Measurements from ENCODE around the gene NECAB3.

NECAB3 gene

DNA sequence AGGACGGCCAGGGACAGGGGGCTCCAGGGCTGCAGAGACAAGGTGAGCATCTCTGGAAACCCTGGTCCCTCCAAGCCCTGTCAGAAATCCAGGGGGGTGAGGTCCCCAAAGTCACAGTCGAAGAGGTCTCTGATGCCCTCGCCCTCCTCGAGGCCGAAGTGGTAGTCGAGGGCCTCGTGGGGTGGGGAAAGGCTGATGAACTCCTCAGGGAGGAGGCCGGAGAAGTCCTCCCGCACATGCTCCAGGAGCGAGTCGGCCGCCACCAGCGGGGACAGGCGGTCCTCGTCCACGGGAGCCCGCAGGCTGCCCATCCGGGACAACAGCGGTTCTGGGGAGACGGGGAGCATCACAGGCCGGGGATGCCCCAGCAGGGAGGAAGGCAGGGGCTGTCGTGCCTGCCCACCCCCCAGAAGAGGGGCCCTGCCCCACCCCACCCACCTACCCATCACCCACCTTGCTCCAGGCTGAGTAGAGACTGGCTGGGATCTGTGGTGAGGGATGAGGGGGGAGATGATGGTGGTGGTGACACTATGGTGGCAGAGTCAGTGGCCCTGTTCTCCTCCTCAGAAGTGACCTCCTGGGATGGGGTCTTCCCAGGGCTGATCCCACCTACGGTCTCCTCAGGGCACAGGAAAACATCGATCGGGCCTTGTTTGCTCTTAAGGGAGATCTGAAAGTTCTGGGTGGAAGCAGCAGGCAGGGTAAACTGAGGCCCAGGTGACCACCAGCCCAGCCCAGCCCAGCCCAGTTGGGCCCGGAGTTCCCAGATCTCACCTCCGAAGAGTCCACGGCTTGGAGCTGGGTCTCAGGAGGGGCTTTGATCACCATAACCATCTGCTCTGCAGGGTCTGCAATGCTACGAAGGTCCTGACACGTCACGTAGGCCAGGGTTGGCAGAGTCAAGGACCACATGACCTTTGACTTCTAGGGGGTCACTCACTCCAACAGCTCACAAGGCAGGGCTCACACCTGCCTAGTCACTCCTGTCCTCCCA is 2.7 kb upstream of the NECAB3 start:
- no peak for DNase-seq (ENCODE audit: low read depth)

DNA sequence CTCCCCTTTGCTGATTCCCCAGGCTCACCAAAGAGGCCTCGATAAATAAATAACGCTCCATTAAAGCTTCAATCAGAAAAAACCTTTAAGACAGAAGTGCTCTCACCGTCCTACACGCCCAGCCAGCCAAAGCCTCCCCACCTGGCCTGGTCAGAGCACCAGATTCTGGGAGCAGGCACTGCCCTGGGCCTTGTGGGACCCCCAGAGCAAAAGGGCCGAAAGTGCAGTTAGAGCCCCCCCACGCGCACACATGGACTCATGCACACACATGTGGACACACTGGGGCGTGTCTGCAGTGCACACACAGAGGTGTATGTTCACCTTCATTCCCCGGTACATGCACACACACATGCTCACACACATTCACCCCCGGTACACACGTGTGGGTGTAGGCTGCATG is 1.9 kb upstream of the NECAB3 start:
- no peak for DNase-seq (ENCODE audit: low read depth)

DNA sequence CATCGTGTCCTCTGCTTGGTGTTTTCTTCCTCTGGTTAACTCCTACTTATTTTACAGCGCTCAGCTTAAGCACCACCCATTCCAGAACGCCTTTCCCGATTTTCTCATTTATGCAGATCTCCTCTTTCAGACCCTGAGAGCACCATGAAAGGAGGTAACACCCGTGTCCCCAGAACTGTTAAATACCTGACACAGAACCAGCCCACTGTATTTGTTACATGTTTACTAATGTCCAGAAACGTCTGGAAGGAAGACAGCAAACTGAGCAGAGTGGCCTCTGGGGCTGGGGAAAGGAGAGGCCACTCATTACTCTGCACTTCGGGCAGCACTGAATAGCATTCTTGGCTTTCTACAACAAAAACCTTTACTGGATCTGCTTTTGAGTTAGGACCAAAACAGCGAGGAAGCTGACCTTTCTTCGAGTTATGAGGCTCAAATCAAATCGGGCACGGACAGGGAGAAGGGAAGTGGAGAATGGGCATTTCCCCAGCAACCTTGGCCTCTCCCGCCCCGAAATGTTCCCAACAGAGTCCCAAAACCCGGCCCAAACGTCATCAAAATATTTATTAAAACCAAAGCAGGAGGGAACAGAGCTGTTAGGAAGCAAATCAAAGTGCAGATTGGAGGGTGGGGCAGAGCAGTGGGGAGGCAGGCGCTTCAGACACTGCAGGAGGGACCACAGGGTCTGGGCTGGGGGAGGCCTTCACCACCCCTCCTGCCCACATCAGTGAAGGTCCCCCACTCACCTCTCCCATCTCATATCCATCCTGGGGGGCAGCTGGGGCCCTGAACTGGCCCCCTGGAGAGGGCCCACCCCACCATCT is 1.1 kb upstream of the NECAB3 start:
- DNase-seq (ENCODE audit: low read depth), result no peak

DNA sequence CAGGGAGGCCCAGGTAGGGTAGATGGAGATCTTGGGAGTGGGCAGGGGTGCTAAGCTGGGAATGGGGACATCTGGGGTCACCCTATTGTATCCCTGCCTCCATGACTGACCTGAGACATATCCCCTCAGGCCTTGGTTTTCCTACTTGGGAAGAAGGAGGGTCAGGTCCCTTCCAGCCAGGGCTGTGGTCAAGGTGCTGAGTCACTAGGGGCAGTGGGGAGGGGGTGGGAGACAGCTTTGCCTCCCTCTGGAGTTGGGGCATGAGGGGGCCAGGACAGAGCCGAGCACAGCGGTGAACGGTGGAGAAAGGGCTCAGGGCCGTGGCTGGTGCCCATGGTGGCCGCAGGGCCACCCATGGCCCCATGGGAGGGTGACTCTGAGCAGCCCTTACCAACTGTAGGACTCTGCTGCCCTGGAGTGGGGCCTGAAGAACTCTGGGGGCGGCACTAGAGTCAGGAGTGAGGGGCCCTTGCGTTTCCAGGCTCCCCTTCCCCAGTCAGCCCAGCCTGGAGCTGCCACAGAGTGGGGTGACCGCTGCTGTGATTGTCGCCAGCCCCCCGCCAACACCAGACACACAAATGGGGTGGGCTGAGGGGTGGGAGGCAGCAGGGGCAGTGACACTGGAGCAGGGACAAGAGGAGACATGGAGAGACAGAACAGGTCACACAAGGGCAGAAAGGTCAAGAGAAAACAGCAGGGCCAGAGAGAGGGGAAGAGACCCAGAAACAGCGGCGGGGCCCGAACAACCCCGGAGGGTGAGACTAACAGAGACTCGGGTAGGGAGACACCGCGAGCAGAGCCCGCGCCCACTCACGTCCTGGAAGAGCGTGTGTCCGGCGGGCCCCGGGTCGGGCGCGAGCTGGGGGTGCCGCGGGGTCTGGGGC is 576 bp downstream of the NECAB3 start:
- DNase-seq (ENCODE audit: low read depth), result no peak

DNA sequence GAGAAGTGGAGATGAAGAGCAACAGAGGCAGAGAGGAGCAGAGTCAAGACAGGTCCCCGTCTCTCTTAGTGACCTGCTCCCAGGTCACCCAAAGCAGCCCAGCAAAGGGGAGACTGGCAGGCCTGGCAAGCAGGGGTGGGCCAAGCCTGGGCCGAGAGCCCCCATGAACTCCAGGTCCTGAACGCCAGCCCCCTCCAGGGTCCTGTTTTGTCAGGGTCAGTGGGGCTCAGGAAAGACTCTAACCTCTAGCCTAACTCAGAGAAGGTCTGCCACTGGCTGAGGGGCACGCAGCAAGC is 1.2 kb downstream of the NECAB3 start:
- no peak for DNase-seq (ENCODE audit: low read depth)

- DNase-seq (ENCODE audit: low read depth), result no peak
Measured at GRCh38 chr20:33672426-33673113, 1.7 kb downstream of the NECAB3 start.

GRCh38 chr20:33671573-33672288 is 2.5 kb downstream of the NECAB3 start:
- no peak for DNase-seq (ENCODE audit: low read depth)

DNA sequence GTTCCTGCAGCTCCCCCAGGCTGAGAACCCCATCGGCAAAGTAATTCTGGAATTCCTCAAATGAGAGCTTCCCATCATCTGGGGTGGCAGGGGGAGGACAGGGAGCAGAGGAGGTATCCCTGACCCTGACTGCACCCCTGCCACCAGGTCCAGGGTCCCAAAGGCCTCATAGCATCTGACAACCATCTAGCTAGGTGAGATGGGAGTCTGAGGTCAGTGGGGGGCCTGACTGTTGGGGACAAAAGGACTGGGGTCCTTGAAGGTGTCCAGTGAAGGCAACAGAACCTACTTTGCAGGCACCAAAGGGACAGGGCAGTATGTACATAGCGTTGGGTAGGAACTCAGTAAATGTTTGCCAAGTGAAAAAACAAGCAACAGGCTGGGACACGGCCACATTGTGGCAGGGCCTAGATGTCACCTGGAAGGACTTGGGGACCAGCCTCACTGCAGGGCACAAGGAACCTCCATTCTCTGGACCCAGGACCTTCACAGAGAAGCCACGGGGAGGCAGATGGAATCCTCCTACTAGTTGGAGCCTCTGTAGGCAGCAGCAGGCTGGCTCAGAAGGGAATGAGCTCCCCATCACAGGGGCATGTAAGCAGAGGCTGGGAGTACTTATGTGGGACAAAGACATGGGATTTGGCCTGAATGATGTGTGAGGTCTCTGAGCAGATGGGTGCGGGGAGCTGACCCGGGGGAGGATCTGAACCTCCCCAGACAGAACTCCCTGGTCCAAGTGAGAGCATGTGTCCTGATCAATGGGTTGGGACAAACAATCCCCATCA is 3.3 kb downstream of the NECAB3 start:
- no peak for DNase-seq (ENCODE audit: low read depth)

- no peak for DNase-seq (ENCODE audit: low read depth)
Measured at GRCh38 chr20:33669873-33670640, 4.2 kb downstream of the NECAB3 start.

DNA sequence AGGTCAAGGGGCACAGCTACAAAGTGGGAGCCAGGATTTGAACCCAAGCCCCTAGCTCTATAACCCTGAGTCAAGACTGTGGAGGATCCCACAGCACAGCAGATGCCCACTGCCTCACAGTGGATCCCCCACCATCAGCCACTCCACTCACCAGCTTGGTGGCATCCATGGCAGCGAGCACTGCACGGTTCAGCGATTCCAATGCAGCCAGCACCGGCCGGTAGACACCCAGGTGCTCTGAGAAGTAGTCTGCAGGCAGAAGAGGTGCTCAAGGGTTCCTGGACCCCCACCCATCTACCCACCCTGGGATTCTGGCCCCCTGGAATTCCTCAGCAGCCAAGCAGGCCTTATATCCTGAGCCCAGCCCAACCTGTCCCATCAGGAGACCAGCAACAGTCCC is 5.0 kb downstream of the NECAB3 start:
- DNase-seq (ENCODE audit: low read depth), result no peak

- no peak for DNase-seq (ENCODE audit: low read depth)
Measured at GRCh38 chr20:33668466-33669155, 5.6 kb downstream of the NECAB3 start.

GRCh38 chr20:33667676-33668465 is 6.4 kb downstream of the NECAB3 start:
- DNase-seq (ENCODE audit: low read depth), result peak; percentile 55

- DNase-seq (ENCODE audit: low read depth), result no peak
Measured at GRCh38 chr20:33667245-33667675, 7.0 kb downstream of the NECAB3 start.

DNA sequence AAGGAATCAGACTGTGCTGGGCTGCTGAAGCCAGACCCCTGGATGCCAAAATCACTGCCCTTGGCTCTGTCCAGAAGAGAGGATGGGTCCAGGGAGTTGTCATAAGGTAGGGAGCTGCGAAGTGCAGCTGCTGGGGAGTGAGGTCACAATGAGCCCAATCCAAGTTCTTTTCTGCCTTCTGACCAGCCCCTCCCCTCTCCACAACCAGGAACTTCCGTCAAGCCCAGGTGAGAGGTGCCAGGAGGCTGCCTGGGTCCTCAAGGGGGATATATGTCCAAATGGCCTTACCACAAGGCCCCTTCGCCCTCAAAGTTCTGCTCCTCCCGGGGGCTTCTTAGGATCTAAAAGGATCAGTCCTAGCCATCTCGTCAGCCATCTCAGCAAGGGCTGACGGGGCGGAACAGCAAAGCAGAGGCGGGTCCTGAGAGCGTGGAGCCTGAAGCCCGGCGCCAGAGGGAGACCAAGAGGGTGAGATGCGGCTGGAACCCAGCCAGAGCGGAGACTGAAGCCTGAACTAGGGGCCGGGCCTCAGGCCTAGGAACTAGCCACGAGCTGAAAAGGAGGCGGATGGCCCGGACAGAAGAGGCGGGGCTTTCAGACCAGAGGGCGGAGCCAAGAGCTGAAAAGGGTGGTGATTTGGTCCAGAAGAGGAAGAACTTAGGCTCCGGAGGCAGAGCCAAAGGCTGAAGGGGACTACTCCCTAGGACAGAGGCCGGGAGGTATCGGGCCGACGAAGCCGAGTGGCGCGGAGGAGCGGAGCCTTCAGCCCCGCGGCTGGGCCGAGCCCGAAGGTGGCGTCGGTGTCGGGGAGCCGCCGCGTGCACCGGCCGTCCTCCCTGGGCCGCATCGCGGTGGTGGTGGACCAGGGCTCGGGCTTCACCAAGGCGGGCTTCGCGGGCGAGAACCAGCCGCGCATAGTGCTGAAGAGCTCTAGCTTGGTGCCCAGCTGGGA is 7.7 kb downstream of the NECAB3 start, which contains the start of gene ACTL10:
Gene ACTL10, plus strand, starts transcription at position 651 of the 952 bp plus-strand sequence. CDS start 555 bp downstream, outside the sequence.
- peak; percentile 60 for DNase-seq (ENCODE audit: low read depth)

- DNase-seq (ENCODE audit: low read depth), result no peak
Measured at GRCh38 chr20:33664762-33665144, 9.5 kb downstream of the NECAB3 start.

DNA sequence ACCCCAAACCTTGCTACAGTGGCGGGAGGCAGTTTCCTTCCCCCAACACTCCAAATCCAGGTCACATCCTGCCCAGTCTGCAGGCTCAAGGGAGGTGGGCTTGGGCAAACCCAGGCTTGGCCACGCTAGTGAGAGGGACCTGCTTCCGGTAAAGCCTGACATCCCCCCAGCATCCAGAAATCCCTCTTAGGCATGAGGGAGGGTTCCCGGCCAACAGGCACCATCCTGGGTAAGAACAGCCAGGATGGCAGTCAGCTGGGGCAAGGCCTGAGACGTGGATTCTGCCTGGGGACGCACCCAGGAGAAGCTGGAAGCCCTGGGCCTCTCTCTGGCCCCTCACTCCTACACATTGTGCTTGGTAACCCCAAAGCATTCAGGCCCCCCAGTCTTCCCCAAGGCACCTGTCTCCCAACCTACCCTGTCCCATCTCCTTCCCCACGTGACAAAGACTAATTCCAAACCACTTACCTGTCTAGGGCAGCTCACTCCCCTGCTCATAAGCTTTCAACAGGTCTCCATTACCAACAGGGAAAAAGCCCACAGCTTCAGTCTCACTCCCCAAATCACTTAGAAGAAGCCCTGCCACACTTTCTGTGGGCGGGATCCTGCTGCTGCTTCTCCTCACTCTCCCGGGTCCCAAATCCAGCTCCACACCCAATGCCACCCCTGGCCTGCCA is 10.0 kb downstream of the NECAB3 start:
- DNase-seq (ENCODE audit: low read depth), result no peak

Data from stimulated activated CD8-positive, alpha-beta memory T cell treated with anti-CD3 and anti-CD28 coated beads, Interleukin-12 subunit alpha, Interleukin-12 subunit beta, amount 100 ng/mL, for 1 hour (primary cell).